Common myeloid progenitor, CD34-positive (primary cell): ENCODE data around the gene ZFR.

ENCODE experiments used
- CTCF ChIA-PET: fragments of 350-600 bp; sonication (Branson Sonifier 250); formaldehyde crosslinking; loops from one replicate; lab custom pipeline; 2021; ENCODE audit warnings: antibody characterized with exemption; lab: Charles Lee
- POLR2A ChIA-PET: fragments of 350-600 bp; sonication (Branson Sonifier 250); formaldehyde crosslinking; loops from one replicate; lab custom pipeline; 2021; ENCODE audit warnings: antibody characterized with exemption; lab: Charles Lee
- DNase-seq, 3 donors: peaks; one replicate each; pipeline versions ENCODE4 v3.0.0 to v3.0.0-alpha.2; 2013
- H3K27ac ChIP-seq, 2 experiments: 1 replicate in 1 of 2; 2 replicates in 1 of 2; pipeline ENCODE4 v1.7.0; 2013; ENCODE audit warnings: inconsistent platforms in 2 of 2, low read length in 2 of 2, mild to moderate bottlenecking in 2 of 2, low read depth in 1 of 2, moderate library complexity in 1 of 2; ENCODE audit not compliant: severe bottlenecking in 2 of 2, insufficient read depth in 1 of 2, poor library complexity in 1 of 2
- H3K27me3 ChIP-seq, 5 experiments: replicated peaks in 2 of 5; 1 replicate in 3 of 5; 2 replicates in 2 of 5; pipeline versions ENCODE4 v1.6.1 to v1.7.0; 2013; ENCODE audit warnings: low read length in 4 of 5, mild to moderate bottlenecking in 2 of 5, moderate library complexity in 2 of 5, inconsistent platforms in 1 of 5; ENCODE audit not compliant: insufficient read depth in 5 of 5, control insufficient read depth in 4 of 5
- H3K36me3 ChIP-seq, 4 experiments: 1 replicate in 2 of 4; 2 replicates in 2 of 4; pipeline versions ENCODE4 v1.6.1 to v1.7.0; 2013; ENCODE audit warnings: low read length in 3 of 4, control low read depth in 1 of 4, mild to moderate bottlenecking in 1 of 4; ENCODE audit not compliant: control insufficient read depth in 4 of 4, insufficient read depth in 4 of 4
- H3K4me1 ChIP-seq, 4 experiments: 1 replicate in 3 of 4; 2 replicates in 1 of 4; pipeline versions ENCODE4 v1.6.1 to v1.7.1; 2013; ENCODE audit warnings: low read length in 3 of 4, mild to moderate bottlenecking in 3 of 4, control low read depth in 1 of 4, inconsistent platforms in 1 of 4, moderate library complexity in 1 of 4; ENCODE audit not compliant: control insufficient read depth in 4 of 4, insufficient read depth in 4 of 4; ENCODE audit errors: control extremely low read depth in 1 of 4
- H3K4me3 ChIP-seq, 7 experiments: 1 replicate in 4 of 7; 2 replicates in 3 of 7; pipeline versions ENCODE4 v1.5.1 to v1.7.0; 2013; ENCODE audit warnings: mild to moderate bottlenecking in 7 of 7, low read length in 6 of 7, moderate library complexity in 6 of 7, inconsistent platforms in 2 of 7, low read depth in 2 of 7, control low read depth in 1 of 7; ENCODE audit not compliant: insufficient read depth in 4 of 7, control insufficient read depth in 1 of 7; ENCODE audit errors: extremely low read depth in 1 of 7
- H3K9me3 ChIP-seq, 5 experiments: 1 replicate in 4 of 5; 2 replicates in 1 of 5; pipeline versions ENCODE4 v1.6.1 to v1.7.1; 2013; ENCODE audit warnings: low read length in 4 of 5, mild to moderate bottlenecking in 2 of 5, inconsistent platforms in 1 of 5, low read depth in 1 of 5, moderate library complexity in 1 of 5; ENCODE audit not compliant: control insufficient read depth in 4 of 5, insufficient read depth in 2 of 5; ENCODE audit errors: control extremely low read depth in 1 of 5
- whole genome bisulfite sequencing: methylation state at CpG from one replicate; pipeline ENCODE4 v1.1.5; 2013; ENCODE audit not compliant: insufficient coverage; 5-methylcytosine and 5-hydroxymethylcytosine counted together

Gene ZFR

DNA sequence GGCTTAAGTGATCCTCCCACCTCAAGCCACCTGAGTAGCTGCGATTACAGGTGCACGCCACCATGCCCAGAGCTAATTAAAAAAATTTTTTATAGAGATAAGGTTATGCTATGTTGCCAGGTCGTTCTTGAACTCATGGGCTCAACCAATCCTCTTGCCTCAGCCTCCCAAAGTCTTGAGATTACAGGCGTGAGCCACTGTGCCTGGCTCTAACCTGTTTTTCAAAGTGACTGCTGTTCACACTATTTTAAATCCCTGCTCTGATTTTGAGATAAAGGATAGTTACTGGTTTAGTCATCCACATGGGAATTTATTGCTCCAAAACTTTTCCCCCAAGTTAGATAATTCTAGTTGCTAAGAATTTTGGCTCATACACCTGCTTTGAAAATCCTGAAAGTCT lies 83.6 kb downstream of the ZFR start:
- H3K27me3 ChIP-seq = no peaks in the 10 kb centered on the region
- H3K36me3 ChIP-seq = peaks cover 18 to 60% (median 46%) of the 10 kb centered on the region in 4 experiments
- no peak overlapping the region for H3K27ac ChIP-seq
- no peak overlapping the region for H3K4me3 ChIP-seq
- POLR2A ChIA-PET = no interaction called here
- H3K4me1 ChIP-seq = peaks cover 0 to 1% (median 0%) of the 10 kb centered on the region in 4 experiments
- H3K9me3 ChIP-seq = no peaks in the 10 kb centered on the region
- 96% methylated on average over 2 of the region's 4 CpGs for WGBS
- CTCF ChIA-PET = no interaction called here
- DNase-seq = no peak

DNA sequence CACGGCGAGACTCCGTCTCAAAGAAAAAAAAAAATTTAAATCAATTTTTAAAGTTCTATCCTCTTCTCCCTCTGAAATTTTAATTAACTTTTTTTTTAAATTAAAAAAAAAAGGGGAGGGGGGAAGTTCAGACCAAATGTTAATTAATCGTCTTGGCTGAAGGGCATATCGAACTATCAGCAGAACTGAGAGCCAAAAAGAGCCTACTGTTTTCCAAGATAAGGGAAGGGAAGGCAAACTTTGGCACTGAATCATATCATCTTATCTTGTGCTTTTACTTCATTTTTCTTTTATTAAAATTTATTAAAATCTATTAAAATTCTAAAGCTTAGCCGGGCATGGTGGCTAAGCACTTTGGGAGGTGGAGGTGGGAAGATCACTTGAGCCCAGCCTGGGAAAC lies 85.9 kb downstream of the ZFR start:
- POLR2A ChIA-PET = no interaction called here
- no peak overlapping the region for H3K4me3 ChIP-seq
- H3K36me3 ChIP-seq = peaks cover 18 to 61% (median 45%) of the 10 kb centered on the region in 4 experiments
- peak in 1 of 3 donors; percentile 13 for DNase-seq
- no CpG with 5 or more reads among the region's 6 CpGs for WGBS
- CTCF ChIA-PET = interaction anchor here (0.7 kb wide), 1 partner anchor 25 kb away, joined by 3 read pairs; no protein-coding TSS in a partner anchor
- H3K27ac ChIP-seq = no peak overlapping the region
- H3K4me1 ChIP-seq = peaks cover 0 to 1% (median 0%) of the 10 kb centered on the region in 4 experiments
- no peaks in the 10 kb centered on the region for H3K9me3 ChIP-seq
- H3K27me3 ChIP-seq = no peaks in the 10 kb centered on the region

DNA sequence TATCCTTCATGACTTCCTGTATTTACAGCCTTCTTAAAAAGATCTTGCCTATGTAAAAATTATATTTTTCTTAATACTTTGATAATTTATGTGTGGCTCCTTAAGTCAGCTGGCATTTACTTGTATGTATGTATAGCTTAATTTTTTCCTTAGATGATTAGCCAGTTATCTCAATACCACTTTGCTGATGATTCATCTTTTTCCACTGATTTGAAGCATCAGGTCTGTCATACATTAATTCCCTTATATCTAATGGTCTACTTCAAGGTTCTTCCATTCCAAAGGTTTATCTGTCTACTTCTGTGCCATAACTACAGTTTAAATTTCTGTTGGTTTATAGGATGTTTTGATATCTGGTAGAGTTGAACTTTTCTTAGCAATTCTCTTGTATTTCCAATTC lies 86.9 kb downstream of the ZFR start:
- POLR2A ChIA-PET = no interaction called here
- CTCF ChIA-PET = no interaction called here
- no peaks in the 10 kb centered on the region for H3K9me3 ChIP-seq
- H3K36me3 ChIP-seq = peaks cover 18 to 55% (median 43%) of the 10 kb centered on the region in 4 experiments
- no peak overlapping the region for H3K27ac ChIP-seq
- H3K4me1 ChIP-seq = peaks cover 0 to 1% (median 0%) of the 10 kb centered on the region in 4 experiments
- DNase-seq = no peak
- H3K4me3 ChIP-seq = no peak overlapping the region
- no peaks in the 10 kb centered on the region for H3K27me3 ChIP-seq

DNA sequence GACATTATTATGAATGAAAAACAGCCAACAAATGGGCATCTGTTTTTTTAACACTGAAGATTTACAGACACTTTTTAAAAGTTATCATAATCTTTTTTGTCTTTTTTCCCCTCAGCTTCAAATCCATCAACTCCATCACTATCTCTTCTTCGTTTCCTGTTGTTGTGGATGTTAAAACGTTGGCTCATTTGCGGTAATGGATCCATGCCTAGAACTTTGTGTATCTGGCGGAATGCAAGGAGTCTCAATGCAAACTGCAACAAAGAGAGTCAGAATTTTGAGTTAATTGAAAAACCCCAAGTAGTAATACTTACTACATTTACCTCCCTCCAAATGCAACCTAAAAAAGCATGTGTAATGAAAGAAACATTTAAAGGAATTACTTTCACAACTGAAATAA lies 88.9 kb downstream of the ZFR start:
- Histone ChIP-seq H3K4me1 (peaks cover 0 to 1% (median 0%) of the 10 kb centered on the region in 4 experiments), H3K4me3 (no peak overlapping the region), H3K9me3 (no peaks in the 10 kb centered on the region), H3K27ac (no peak overlapping the region), H3K36me3 (peaks cover 14 to 45% (median 30%) of the 10 kb centered on the region in 4 experiments), H3K27me3 (no peaks in the 10 kb centered on the region)
- POLR2A ChIA-PET = interaction anchor here (0.5 kb wide), 1 partner anchor 215 kb away, joined by 3 read pairs; no protein-coding TSS in a partner anchor
- DNase-seq = no peak
- WGBS = no CpG with 5 or more reads among the region's 4 CpGs
- CTCF ChIA-PET = interaction anchor here (0.8 to 2.1 kb wide), 3 partner anchors 9 to 121 kb away, joined by 4 to 5 read pairs (median 4); no protein-coding TSS in a partner anchor

DNA sequence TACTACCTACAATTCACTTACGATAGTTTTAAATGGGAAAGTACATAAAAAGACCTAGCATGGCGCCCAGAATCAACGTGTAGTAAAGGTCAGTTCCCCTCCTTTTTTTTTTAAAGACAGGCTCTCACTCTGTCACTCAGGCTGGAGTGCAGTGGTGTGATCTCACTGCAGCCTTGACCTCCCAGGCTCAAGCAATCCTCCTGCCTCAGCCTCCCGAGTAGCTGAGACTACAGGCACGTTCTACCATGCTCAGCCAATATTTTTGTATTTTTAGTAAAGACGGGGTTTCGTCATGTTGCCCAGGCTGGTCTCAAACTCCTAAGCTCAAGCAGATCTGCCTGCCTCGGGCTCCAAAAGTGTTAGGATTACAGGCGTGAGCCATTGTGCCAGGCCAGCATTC lies 91.1 kb downstream of the ZFR start:
- 94% methylated on average over 9 of the region's 9 CpGs for WGBS
- Histone ChIP-seq H3K27ac (peak overlapping the region in 1 of 2 experiments; percentile 1), H3K36me3 (peaks cover 9 to 24% (median 16%) of the 10 kb centered on the region in 4 experiments), H3K4me3 (no peak overlapping the region), H3K27me3 (no peaks in the 10 kb centered on the region), H3K4me1 (peaks cover 0 to 1% (median 0%) of the 10 kb centered on the region in 4 experiments), H3K9me3 (no peaks in the 10 kb centered on the region)
- DNase-seq = no peak
- POLR2A ChIA-PET = no interaction called here
- CTCF ChIA-PET = interaction anchor here (1.7 kb wide), 1 partner anchor 12 kb away, joined by 4 read pairs; no protein-coding TSS in a partner anchor

DNA sequence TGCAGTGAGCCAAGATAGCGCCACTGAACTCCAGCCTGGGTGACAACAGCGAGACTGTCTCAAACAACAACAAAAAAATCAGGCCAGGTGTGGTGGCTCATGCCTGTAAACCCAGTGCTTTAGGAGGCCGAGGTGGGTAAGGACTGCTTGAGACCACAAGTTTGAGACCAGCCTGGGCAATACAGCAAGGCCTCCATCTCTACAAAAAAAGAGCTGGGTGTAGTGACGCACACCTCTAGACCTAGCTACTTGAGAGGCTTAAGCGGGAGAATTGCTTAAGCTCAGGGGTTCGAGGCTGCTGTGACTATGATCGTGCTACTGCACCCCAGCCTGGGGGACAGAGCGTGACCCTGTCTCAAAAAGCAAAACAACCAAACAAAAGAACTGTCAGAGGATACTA lies 91.9 kb downstream of the ZFR start:
- no peak for DNase-seq
- ChIA-PET POLR2A (no interaction called here), CTCF (interaction anchor here (0.9 to 1.7 kb wide), 2 partner anchors 9 to 12 kb away, joined by 4 to 5 read pairs; no protein-coding TSS in a partner anchor)
- Histone ChIP-seq H3K27ac (no peak overlapping the region), H3K9me3 (no peaks in the 10 kb centered on the region), H3K27me3 (no peaks in the 10 kb centered on the region), H3K4me3 (no peak overlapping the region), H3K4me1 (peaks cover 0 to 1% (median 0%) of the 10 kb centered on the region in 4 experiments), H3K36me3 (peaks cover 9 to 21% (median 14%) of the 10 kb centered on the region in 4 experiments)
- WGBS = 100% methylated on average over 7 of the region's 8 CpGs

DNA sequence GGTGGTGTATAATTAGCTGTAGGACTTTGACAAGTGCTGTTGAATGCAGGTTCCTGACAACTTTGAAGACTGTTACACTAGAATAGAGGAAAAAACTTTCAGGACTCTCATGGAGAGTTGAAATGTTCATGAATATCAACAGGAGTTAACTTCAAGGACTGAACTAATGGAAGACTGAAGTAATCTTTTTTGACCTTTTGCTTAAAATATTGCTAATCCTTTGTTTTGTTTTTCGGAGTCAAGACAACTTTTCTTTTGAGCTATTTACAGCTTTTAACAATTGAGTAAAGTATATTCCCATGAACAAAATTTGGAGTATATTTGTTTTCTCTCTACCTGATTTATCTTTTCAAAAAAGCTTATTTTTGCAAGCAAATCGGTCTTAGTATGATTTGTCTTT lies 97.7 kb downstream of the ZFR start:
- WGBS = no CpG with 5 or more reads among the region's 2 CpGs
- ChIA-PET CTCF (interaction anchor here (0.9 to 2.3 kb wide), 3 partner anchors 9 to 44 kb away, joined by 3 to 7 read pairs (median 4); no protein-coding TSS in a partner anchor), POLR2A (interaction anchor here (0.6 kb wide), 1 partner anchor 225 kb away, joined by 3 read pairs; no protein-coding TSS in a partner anchor)
- Histone ChIP-seq H3K9me3 (peaks cover 0 to 7% (median 0%) of the 10 kb centered on the region in 5 experiments), H3K4me3 (no peak overlapping the region), H3K27ac (no peak overlapping the region), H3K4me1 (no peaks in the 10 kb centered on the region), H3K36me3 (no peaks in the 10 kb centered on the region), H3K27me3 (no peaks in the 10 kb centered on the region)
- DNase-seq = peak in 1 of 3 donors; percentile 18
